ENCODE results near the gene COX6B2.

DNA sequence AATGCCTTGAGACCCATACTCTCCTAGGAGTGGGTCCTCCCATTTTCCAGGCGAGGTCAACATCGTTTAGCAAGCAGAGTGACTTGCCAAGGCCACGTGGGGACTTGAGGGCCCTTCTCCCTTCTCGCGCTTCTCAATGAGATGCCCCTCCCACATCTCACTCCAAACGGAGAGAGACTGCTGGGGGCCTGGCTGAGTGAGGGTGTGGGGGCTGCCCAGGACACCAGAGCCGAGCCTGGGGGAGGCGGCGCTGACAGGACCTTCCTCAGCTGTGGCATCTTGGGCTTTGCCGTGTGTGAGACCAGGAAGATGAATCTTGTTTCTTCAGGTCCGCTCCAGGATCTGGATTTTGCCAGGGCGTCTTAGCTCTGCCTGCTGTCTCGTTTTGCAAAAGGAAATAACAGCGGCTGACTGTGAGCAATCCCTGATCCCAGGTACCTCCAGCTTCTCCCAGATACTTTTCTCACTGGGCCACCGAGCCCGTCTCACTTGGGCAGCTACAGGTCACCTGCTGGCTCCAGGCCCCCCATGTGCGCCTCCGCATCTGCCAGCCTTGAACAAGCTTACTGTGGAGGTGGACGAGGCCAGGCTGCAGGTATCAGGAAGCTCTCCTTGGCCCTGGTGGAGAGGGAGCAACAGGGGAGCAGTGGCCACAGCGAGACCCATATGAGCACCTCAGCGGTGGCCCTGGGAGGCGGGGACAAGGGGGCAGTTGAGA lies 6.0 kb downstream of the COX6B2 start:
- TF ChIP-seq POLR2A (IDR thresholded peaks at IDR 0.05): no peak
- TF ChIP-seq, protein P1, sequence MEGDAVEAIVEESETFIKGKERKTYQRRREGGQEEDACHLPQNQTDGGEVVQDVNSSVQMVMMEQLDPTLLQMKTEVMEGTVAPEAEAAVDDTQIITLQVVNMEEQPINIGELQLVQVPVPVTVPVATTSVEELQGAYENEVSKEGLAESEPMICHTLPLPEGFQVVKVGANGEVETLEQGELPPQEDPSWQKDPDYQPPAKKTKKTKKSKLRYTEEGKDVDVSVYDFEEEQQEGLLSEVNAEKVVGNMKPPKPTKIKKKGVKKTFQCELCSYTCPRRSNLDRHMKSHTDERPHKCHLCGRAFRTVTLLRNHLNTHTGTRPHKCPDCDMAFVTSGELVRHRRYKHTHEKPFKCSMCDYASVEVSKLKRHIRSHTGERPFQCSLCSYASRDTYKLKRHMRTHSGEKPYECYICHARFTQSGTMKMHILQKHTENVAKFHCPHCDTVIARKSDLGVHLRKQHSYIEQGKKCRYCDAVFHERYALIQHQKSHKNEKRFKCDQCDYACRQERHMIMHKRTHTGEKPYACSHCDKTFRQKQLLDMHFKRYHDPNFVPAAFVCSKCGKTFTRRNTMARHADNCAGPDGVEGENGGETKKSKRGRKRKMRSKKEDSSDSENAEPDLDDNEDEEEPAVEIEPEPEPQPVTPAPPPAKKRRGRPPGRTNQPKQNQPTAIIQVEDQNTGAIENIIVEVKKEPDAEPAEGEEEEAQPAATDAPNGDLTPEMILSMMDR (IDR thresholded peaks at IDR 0.05): no peak

Data from uterus (tissue), 2 donors.